ENCODE results near the gene TECPR2. TPM values are rescaled to one million over a fixed set of nuclear protein-coding genes. Genes with fewer than 3 reads are reported as not detected.

Gene TECPR2
- total RNA-seq, 1 donor from 2014 or later = 19.9 TPM

DNA sequence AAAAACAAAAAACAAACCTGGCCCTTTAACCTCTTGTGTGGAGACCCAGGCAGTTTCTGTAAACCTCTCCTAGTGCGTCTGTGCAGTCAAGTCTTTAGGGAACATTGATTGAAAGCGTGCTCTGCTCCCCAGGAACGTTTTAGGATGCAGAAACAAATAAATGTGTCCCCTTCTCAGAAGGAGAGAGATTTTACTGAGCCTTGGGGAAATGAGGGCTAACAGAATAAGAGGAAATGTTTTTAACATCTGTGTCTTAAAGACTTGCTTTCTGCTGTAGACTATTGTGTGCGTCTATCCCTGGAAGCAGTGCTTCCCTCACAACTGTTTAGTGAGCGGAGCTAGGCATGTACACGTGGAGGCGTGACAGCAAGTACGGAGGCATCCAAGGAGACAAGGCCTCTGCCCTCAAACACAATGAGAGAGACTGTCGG is 54.3 kb downstream of the TECPR2 start:
- H3K27ac ChIP-seq (ENCODE audit: low read depth, low read length) = no peak overlapping the region
- peaks cover 2% of the 10 kb centered on the region for H3K36me3 ChIP-seq (ENCODE audit: insufficient read depth, low read length)
- no peak overlapping the region for H2AFZ ChIP-seq (ENCODE audit: low read depth, low read length)
- no peaks in the 10 kb centered on the region for H3K4me1 ChIP-seq (ENCODE audit: insufficient read depth, low read length)
- no peak overlapping the region for H3K4me3 Mint-ChIP-seq (ENCODE audit: unreplicated experiment)
- no peak overlapping the region for H3K4me2 ChIP-seq (ENCODE audit: low read length)
- TF ChIP-seq EZH2 (IDR thresholded peaks at IDR 0.05; ENCODE audit: insufficient read depth, low read length) = no peak
- TF ChIP-seq, protein P1, sequence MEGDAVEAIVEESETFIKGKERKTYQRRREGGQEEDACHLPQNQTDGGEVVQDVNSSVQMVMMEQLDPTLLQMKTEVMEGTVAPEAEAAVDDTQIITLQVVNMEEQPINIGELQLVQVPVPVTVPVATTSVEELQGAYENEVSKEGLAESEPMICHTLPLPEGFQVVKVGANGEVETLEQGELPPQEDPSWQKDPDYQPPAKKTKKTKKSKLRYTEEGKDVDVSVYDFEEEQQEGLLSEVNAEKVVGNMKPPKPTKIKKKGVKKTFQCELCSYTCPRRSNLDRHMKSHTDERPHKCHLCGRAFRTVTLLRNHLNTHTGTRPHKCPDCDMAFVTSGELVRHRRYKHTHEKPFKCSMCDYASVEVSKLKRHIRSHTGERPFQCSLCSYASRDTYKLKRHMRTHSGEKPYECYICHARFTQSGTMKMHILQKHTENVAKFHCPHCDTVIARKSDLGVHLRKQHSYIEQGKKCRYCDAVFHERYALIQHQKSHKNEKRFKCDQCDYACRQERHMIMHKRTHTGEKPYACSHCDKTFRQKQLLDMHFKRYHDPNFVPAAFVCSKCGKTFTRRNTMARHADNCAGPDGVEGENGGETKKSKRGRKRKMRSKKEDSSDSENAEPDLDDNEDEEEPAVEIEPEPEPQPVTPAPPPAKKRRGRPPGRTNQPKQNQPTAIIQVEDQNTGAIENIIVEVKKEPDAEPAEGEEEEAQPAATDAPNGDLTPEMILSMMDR (IDR thresholded peaks at IDR 0.05; ENCODE audit: insufficient read depth, low read depth, low read length) = no peak
- no peaks in the 10 kb centered on the region for H3K9me3 Mint-ChIP-seq (ENCODE audit: unreplicated experiment)
- no peak overlapping the region for H3K4me3 ChIP-seq (ENCODE audit: insufficient read depth, low read depth, low read length)
- peaks cover 19% of the 10 kb centered on the region for H3K36me3 Mint-ChIP-seq (ENCODE audit: low read depth, unreplicated experiment)
- H3K79me2 ChIP-seq (ENCODE audit: insufficient read depth, low read length) = no peaks in the 10 kb centered on the region
- no peak overlapping the region for H3K27ac Mint-ChIP-seq (ENCODE audit: unreplicated experiment)
- DNase-seq (ENCODE audit: low read depth) (no peak), FAIRE-seq (no peak)
- no peaks in the 10 kb centered on the region for H4K20me1 ChIP-seq (ENCODE audit: insufficient read depth, low read length)
- H3K27me3 ChIP-seq (ENCODE audit: insufficient read depth, low read length) = no peaks in the 10 kb centered on the region
- no peak overlapping the region for H3K9ac ChIP-seq (ENCODE audit: low read length)
- no peaks in the 10 kb centered on the region for H3K27me3 Mint-ChIP-seq (ENCODE audit: low read depth, unreplicated experiment)
- no peaks in the 10 kb centered on the region for H3K9me3 ChIP-seq (ENCODE audit: insufficient read depth, low read depth, low read length)
- H3K4me1 Mint-ChIP-seq (ENCODE audit: low read depth, unreplicated experiment) = peaks cover 2% of the 10 kb centered on the region

DNA sequence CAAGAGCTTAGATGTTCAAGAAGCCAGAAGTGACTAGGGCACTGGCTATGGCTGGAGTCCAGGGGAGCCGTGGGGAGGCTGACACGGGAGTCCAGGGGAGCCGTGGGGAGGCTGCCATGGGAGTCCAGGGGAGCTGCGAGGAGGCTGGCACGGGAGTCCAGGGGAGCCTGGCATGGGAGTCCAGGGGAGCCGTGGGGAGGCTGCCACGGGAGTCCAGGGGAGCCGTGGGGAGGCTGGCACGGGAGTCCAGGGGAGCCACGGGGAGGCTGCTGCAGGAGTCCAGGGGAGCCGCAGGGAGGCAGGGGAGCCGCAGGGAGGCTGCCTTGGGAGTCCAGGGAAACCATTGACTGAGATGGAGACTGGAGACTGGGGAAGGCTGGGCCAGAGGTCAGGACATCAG is 54.9 kb downstream of the TECPR2 start:
- H3K9me3 ChIP-seq (ENCODE audit: insufficient read depth, low read depth, low read length) = no peaks in the 10 kb centered on the region
- H3K27me3 Mint-ChIP-seq (ENCODE audit: low read depth, unreplicated experiment) = no peaks in the 10 kb centered on the region
- TF ChIP-seq, protein P1 (IDR thresholded peaks at IDR 0.05; ENCODE audit: insufficient read depth, low read depth, low read length) = no peak
- TF ChIP-seq EZH2 (IDR thresholded peaks at IDR 0.05; ENCODE audit: insufficient read depth, low read length) = no peak
- H3K36me3 ChIP-seq (ENCODE audit: insufficient read depth, low read length) = peaks cover 2% of the 10 kb centered on the region
- H2AFZ ChIP-seq (ENCODE audit: low read depth, low read length) = no peak overlapping the region
- no peak overlapping the region for H3K4me3 Mint-ChIP-seq (ENCODE audit: unreplicated experiment)
- no peak overlapping the region for H3K27ac ChIP-seq (ENCODE audit: low read depth, low read length)
- no peak for FAIRE-seq
- H3K4me3 ChIP-seq (ENCODE audit: insufficient read depth, low read depth, low read length) = no peak overlapping the region
- no peaks in the 10 kb centered on the region for H3K27me3 ChIP-seq (ENCODE audit: insufficient read depth, low read length)
- no peaks in the 10 kb centered on the region for H3K4me1 ChIP-seq (ENCODE audit: insufficient read depth, low read length)
- no peak overlapping the region for H3K4me2 ChIP-seq (ENCODE audit: low read length)
- peaks cover 19% of the 10 kb centered on the region for H3K36me3 Mint-ChIP-seq (ENCODE audit: low read depth, unreplicated experiment)
- no peak overlapping the region for H3K27ac Mint-ChIP-seq (ENCODE audit: unreplicated experiment)
- no peaks in the 10 kb centered on the region for H3K79me2 ChIP-seq (ENCODE audit: insufficient read depth, low read length)
- no peaks in the 10 kb centered on the region for H3K9me3 Mint-ChIP-seq (ENCODE audit: unreplicated experiment)
- no peaks in the 10 kb centered on the region for H4K20me1 ChIP-seq (ENCODE audit: insufficient read depth, low read length)
- H3K9ac ChIP-seq (ENCODE audit: low read length) = no peak overlapping the region
- DNase-seq (ENCODE audit: low read depth) = no peak
- H3K4me1 Mint-ChIP-seq (ENCODE audit: low read depth, unreplicated experiment) = peaks cover 2% of the 10 kb centered on the region

DNA sequence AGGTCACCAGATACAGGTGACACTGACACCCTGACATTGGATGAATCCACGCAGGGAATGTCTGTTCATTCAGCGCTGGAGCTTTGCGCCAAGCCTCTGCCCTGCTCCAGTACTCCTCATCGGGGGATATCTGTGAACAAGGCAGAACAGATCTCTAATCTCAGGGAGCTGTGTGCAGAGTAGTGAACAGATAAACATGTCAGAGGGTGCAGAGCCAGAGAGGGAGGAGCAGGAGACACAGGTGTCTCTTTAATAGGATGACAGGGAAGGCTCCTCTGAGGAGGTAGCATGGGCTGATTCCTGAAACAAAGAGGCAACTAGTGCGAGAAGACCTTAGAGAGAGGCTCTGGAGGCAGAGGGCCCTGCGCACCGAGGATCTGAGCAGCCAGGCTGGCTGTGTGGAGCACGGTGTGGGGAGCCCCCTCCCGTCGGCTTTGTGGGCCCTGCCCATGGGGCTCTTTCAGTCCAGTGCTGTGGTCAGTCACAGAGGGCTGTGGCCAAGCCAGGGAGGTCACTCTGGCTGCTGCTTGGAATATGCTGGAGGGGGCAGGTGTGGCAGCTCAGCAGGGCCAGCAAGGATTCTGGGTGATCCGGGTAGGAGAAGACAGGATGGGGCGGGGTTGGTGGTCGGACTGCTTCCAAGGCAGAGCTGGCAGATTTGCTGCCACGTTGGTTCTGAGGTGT is 55.6 kb downstream of the TECPR2 start:
- FAIRE-seq (no peak), DNase-seq (ENCODE audit: low read depth) (no peak)
- H3K36me3 Mint-ChIP-seq (ENCODE audit: low read depth, unreplicated experiment) = peaks cover 19% of the 10 kb centered on the region
- peak overlapping the region; percentile 50 for H3K27ac Mint-ChIP-seq (ENCODE audit: unreplicated experiment)
- H3K27me3 Mint-ChIP-seq (ENCODE audit: low read depth, unreplicated experiment) = no peaks in the 10 kb centered on the region
- Histone ChIP-seq H3K9ac (ENCODE audit: low read length) (no peak overlapping the region), H3K9me3 (ENCODE audit: insufficient read depth, low read depth, low read length) (no peaks in the 10 kb centered on the region), H3K4me3 (ENCODE audit: insufficient read depth, low read depth, low read length) (no peak overlapping the region), H3K27ac (ENCODE audit: low read depth, low read length) (no peak overlapping the region), H4K20me1 (ENCODE audit: insufficient read depth, low read length) (no peaks in the 10 kb centered on the region), H3K4me2 (ENCODE audit: low read length) (no peak overlapping the region), H3K36me3 (ENCODE audit: insufficient read depth, low read length) (peaks cover 2% of the 10 kb centered on the region), H2AFZ (ENCODE audit: low read depth, low read length) (no peak overlapping the region), H3K27me3 (ENCODE audit: insufficient read depth, low read length) (no peaks in the 10 kb centered on the region), H3K79me2 (ENCODE audit: insufficient read depth, low read length) (no peaks in the 10 kb centered on the region), H3K4me1 (ENCODE audit: insufficient read depth, low read length) (no peaks in the 10 kb centered on the region)
- peaks cover 2% of the 10 kb centered on the region for H3K4me1 Mint-ChIP-seq (ENCODE audit: low read depth, unreplicated experiment)
- no peak overlapping the region for H3K4me3 Mint-ChIP-seq (ENCODE audit: unreplicated experiment)
- no peak for TF ChIP-seq EZH2 (IDR thresholded peaks at IDR 0.05; ENCODE audit: insufficient read depth, low read length)
- TF ChIP-seq, protein P1 (IDR thresholded peaks at IDR 0.05; ENCODE audit: insufficient read depth, low read depth, low read length) = no peak
- H3K9me3 Mint-ChIP-seq (ENCODE audit: unreplicated experiment) = no peaks in the 10 kb centered on the region

Measured in astrocyte (in vitro differentiated cells and primary cell).